Liver (tissue), 9 donors: ENCODE data around the gene SEMA4D. TPM values are rescaled to one million over a fixed set of nuclear protein-coding genes. Genes with fewer than 3 reads are reported as not detected.

Experiments
- DNase-seq: peaks from one replicate; pipeline ENCODE4 v3.0.0-alpha.2; 2017; ENCODE audit warnings: low spot score
- H3K27ac ChIP-seq, 2 donors: one replicate each; pipeline ENCODE4 v1.7.0; 2013; ENCODE audit warnings: inconsistent platforms in 2 of 2, low read length in 2 of 2, control low read depth in 1 of 2, low read depth in 1 of 2, mild to moderate bottlenecking in 1 of 2
- H3K27me3 ChIP-seq, 4 donors: one replicate each; pipeline versions ENCODE4 v1.6.1 to v1.7.0; 2013; ENCODE audit warnings: low read length in 3 of 4, inconsistent platforms in 1 of 4, mild to moderate bottlenecking in 1 of 4, moderate library complexity in 1 of 4; ENCODE audit not compliant: control insufficient read depth in 4 of 4, insufficient read depth in 4 of 4
- H3K36me3 ChIP-seq, 4 donors: one replicate each; pipeline versions ENCODE4 v1.6.1 to v1.7.0; 2013; ENCODE audit warnings: low read length in 3 of 4, mild to moderate bottlenecking in 3 of 4, low read depth in 1 of 4, moderate library complexity in 1 of 4; ENCODE audit not compliant: control insufficient read depth in 4 of 4, insufficient read depth in 3 of 4
- H3K4me1 ChIP-seq, 4 donors: one replicate each; pipeline versions ENCODE4 v1.6.1 to v1.7.0; 2013; ENCODE audit warnings: low read length in 3 of 4, mild to moderate bottlenecking in 3 of 4, moderate library complexity in 1 of 4; ENCODE audit not compliant: control insufficient read depth in 4 of 4, insufficient read depth in 4 of 4
- H3K4me3 ChIP-seq, 3 donors: one replicate each; pipeline versions ENCODE4 v1.6.1 to v1.7.0; 2013; ENCODE audit warnings: low read length in 3 of 3, control low read depth in 1 of 3, low read depth in 1 of 3, mild to moderate bottlenecking in 1 of 3
- H3K9ac ChIP-seq, 2 donors: one replicate each; pipeline ENCODE4 v1.7.0; 2013; ENCODE audit warnings: low read length in 2 of 2, mild to moderate bottlenecking in 2 of 2, moderate library complexity in 2 of 2, control low read depth in 1 of 2, low read depth in 1 of 2
- H3K9me3 ChIP-seq, 4 donors: one replicate each; pipeline versions ENCODE4 v1.6.1 to v1.7.0; 2013; ENCODE audit warnings: low read length in 3 of 4; ENCODE audit not compliant: control insufficient read depth in 4 of 4
- EGR1 ChIP-seq, 2 donors: IDR thresholded peaks; 2 replicates each; pipeline ENCODE4 v1.6.1; 2016 to 2018; ENCODE audit warnings: antibody characterized with exemption in 2 of 2, low read depth in 2 of 2
- FOXA1 ChIP-seq: IDR thresholded peaks from 2 replicates; pipeline ENCODE4 v1.6.1; 2016; ENCODE audit warnings: antibody characterized with exemption
- FOXA2 ChIP-seq: IDR thresholded peaks from 2 replicates; pipeline ENCODE4 v1.6.1; 2016; ENCODE audit warnings: antibody characterized with exemption
- GABPA ChIP-seq, 2 donors: IDR thresholded peaks in 1 of 2; conservative IDR thresholded peaks in 1 of 2; 2 replicates each; pipeline ENCODE4 v1.6.1; 2016; ENCODE audit warnings: antibody characterized with exemption in 2 of 2, mild to moderate bottlenecking in 1 of 2, moderate library complexity in 1 of 2
- HNF4A ChIP-seq, 2 donors: conservative IDR thresholded peaks; 2 replicates each; pipeline ENCODE4 v1.6.1; 2016; ENCODE audit warnings: antibody characterized with exemption in 2 of 2, mild to moderate bottlenecking in 2 of 2
- JUND ChIP-seq, 2 donors: IDR thresholded peaks; 2 replicates each; pipeline ENCODE4 v1.6.1; 2016; ENCODE audit warnings: antibody characterized with exemption in 2 of 2
- NR2F2 ChIP-seq: IDR thresholded peaks from 2 replicates; pipeline ENCODE4 v1.6.1; 2016; ENCODE audit warnings: antibody characterized with exemption
- RAD21 ChIP-seq, 2 donors: IDR thresholded peaks; 2 replicates each; pipeline ENCODE4 v1.6.1; 2016; ENCODE audit warnings: antibody characterized with exemption in 2 of 2, mild to moderate bottlenecking in 2 of 2
- RXRA ChIP-seq, 2 donors: IDR thresholded peaks; 2 replicates each; pipeline ENCODE4 v1.6.1; 2017 to 2018; ENCODE audit warnings: antibody characterized with exemption in 2 of 2, mild to moderate bottlenecking in 1 of 2
- SP1 ChIP-seq: IDR thresholded peaks from 2 replicates; pipeline ENCODE4 v1.6.1; 2018; ENCODE audit warnings: antibody characterized with exemption, mild to moderate bottlenecking
- TAF1 ChIP-seq: conservative IDR thresholded peaks from 2 replicates; pipeline ENCODE4 v1.6.1; 2016; ENCODE audit warnings: antibody characterized with exemption, mild to moderate bottlenecking
- YY1 ChIP-seq: IDR thresholded peaks from 2 replicates; pipeline ENCODE4 v1.6.1; 2016; ENCODE audit warnings: antibody characterized with exemption, mild to moderate bottlenecking
- WGBS: extraction: QIAGEN DNeasy Blood & Tissue Kit; methylation state at CpG from one replicate; pipeline ENCODE4 v1.1.7; 2013; 5-methylcytosine and 5-hydroxymethylcytosine counted together
- polyA plus RNA-seq, 2 donors: library from polyadenylated mRNA; stranded (reverse) in 1 of 2; unstranded in 1 of 2; fragments of 200-250 nt in 1 of 2; fragments of >200 nt in 1 of 2; fragmentation: Nextera tagmentation in 1 of 2; extraction: Ambion mirVana in 1 of 2; gene quantifications; one replicate each; pipeline versions ENCODE4 v1.2.1 to v1.2.3, GENCODE V29; 2013 to 2015
- total RNA-seq, 2 donors: library from RNA; depleted of rRNA; stranded (reverse); fragments of >200 nt; gene quantifications; one replicate each; pipeline ENCODE4 v1.2.3, GENCODE V29; 2014
- TF ChIP-seq, protein P1 (sequence below): IDR thresholded peaks from 2 replicates; pipeline ENCODE4 v1.6.1; 2016; ENCODE audit warnings: antibody characterized with exemption
- TF ChIP-seq, protein P2 (sequence below): fragments of 150-350 bp; IDR thresholded peaks from 2 replicates; pipeline ENCODE4 v1.5.1; 2017; ENCODE audit warnings: improper control_type of control experiment, low read depth, low read length; ENCODE audit not compliant: missing input control
- TF ChIP-seq, protein P3 (sequence below): IDR thresholded peaks from 2 replicates; pipeline ENCODE4 v1.6.1; 2016; ENCODE audit warnings: antibody characterized with exemption
- TF ChIP-seq, protein P4 (sequence below): IDR thresholded peaks from 2 replicates; pipeline ENCODE4 v1.6.1; 2016; ENCODE audit warnings: antibody characterized with exemption, mild to moderate bottlenecking
- donor health status: healthy.
- donor health status: healthy.
- donor health status: healthy.
- donor health status: healthy.
- donor health status: healthy.

Gene SEMA4D
- total and polyA plus RNA-seq, 4 donors: 1.4 to 12.0 (median 4.1) TPM

DNA sequence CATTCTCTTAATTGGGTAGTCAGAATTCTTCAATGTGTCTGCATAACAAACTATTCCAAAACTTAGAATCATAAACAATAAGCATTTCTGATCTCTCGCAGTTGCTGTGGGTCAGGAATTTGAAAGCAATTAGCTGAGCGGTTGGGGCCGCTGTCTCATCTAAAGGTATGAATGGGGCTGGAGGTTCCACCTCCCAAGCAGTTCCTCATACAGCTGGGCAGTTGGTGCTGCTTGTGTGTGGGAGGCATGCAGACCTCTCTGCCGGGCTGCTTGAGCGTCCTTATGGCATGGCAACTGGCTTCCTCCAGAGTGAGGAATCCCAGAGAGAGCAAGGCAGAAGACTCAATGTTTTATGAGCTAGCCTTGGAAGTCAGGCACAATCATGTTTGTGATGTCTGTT is 30.2 kb upstream of the SEMA4D start:
- Histone ChIP-seq H3K4me1 (no peaks in the 10 kb centered on the region), H3K36me3 (no peaks in the 10 kb centered on the region), H3K4me3 (no peak overlapping the region), H3K27ac (no peak overlapping the region), H3K27me3 (no peaks in the 10 kb centered on the region), H3K9me3 (no peaks in the 10 kb centered on the region), H3K9ac (no peak overlapping the region)
- no peak for TF ChIP-seq FOXA1
- TF ChIP-seq YY1: no peak
- no peak for TF ChIP-seq RXRA (IDR thresholded peaks at IDR 0.05)
- TF ChIP-seq TAF1: no peak
- TF ChIP-seq, protein P1, sequence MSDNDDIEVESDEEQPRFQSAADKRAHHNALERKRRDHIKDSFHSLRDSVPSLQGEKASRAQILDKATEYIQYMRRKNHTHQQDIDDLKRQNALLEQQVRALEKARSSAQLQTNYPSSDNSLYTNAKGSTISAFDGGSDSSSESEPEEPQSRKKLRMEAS: no peak
- TF ChIP-seq RAD21 (IDR thresholded peaks at IDR 0.05): no peak
- no peak for TF ChIP-seq HNF4A (conservative IDR thresholded peaks at IDR 0.05)
- TF ChIP-seq EGR1 (IDR thresholded peaks at IDR 0.05; ENCODE audit: low read depth in 2 of 2): no peak
- TF ChIP-seq SP1: no peak
- TF ChIP-seq NR2F2: no peak
- TF ChIP-seq, protein P2, sequence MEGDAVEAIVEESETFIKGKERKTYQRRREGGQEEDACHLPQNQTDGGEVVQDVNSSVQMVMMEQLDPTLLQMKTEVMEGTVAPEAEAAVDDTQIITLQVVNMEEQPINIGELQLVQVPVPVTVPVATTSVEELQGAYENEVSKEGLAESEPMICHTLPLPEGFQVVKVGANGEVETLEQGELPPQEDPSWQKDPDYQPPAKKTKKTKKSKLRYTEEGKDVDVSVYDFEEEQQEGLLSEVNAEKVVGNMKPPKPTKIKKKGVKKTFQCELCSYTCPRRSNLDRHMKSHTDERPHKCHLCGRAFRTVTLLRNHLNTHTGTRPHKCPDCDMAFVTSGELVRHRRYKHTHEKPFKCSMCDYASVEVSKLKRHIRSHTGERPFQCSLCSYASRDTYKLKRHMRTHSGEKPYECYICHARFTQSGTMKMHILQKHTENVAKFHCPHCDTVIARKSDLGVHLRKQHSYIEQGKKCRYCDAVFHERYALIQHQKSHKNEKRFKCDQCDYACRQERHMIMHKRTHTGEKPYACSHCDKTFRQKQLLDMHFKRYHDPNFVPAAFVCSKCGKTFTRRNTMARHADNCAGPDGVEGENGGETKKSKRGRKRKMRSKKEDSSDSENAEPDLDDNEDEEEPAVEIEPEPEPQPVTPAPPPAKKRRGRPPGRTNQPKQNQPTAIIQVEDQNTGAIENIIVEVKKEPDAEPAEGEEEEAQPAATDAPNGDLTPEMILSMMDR: no peak
- WGBS: 93% methylated on average over 5 of the region's 5 CpGs
- no peak for DNase-seq

DNA sequence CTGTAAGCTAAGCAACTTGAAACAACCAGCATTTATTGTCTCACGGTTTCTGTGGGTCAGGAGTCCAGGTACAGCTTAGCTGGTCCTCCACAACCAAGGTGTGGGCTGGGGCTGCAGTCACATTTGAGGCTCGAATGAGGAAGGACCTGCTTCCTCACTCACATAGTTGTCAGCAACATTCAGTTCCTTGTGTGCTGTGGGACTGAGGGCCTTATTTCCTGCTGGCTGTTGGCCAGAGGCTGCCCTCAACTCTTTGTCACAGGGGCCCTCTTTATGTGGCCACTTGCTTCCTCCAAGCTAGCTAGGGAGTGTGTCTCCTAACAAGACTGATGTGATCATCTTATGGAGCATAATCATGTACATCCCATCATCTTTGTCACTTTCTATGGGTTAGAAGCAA is 29.2 kb upstream of the SEMA4D start:
- no peak for DNase-seq
- Histone ChIP-seq H3K4me1 (peaks cover 0 to 3% (median 0%) of the 10 kb centered on the region in 4 donors), H3K9me3 (no peaks in the 10 kb centered on the region), H3K27me3 (no peaks in the 10 kb centered on the region), H3K9ac (no peak overlapping the region), H3K36me3 (no peaks in the 10 kb centered on the region), H3K4me3 (no peak overlapping the region), H3K27ac (no peak overlapping the region)
- WGBS: 77% methylated on average over 2 of the region's 2 CpGs
- TF ChIP-seq RAD21 (IDR thresholded peaks at IDR 0.05): no peak
- no peak for TF ChIP-seq HNF4A (conservative IDR thresholded peaks at IDR 0.05)
- TF ChIP-seq, protein P3, sequence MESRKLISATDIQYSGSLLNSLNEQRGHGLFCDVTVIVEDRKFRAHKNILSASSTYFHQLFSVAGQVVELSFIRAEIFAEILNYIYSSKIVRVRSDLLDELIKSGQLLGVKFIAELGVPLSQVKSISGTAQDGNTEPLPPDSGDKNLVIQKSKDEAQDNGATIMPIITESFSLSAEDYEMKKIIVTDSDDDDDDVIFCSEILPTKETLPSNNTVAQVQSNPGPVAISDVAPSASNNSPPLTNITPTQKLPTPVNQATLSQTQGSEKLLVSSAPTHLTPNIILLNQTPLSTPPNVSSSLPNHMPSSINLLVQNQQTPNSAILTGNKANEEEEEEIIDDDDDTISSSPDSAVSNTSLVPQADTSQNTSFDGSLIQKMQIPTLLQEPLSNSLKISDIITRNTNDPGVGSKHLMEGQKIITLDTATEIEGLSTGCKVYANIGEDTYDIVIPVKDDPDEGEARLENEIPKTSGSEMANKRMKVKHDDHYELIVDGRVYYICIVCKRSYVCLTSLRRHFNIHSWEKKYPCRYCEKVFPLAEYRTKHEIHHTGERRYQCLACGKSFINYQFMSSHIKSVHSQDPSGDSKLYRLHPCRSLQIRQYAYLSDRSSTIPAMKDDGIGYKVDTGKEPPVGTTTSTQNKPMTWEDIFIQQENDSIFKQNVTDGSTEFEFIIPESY: no peak
- no peak for TF ChIP-seq FOXA1
- TF ChIP-seq, protein P4, sequence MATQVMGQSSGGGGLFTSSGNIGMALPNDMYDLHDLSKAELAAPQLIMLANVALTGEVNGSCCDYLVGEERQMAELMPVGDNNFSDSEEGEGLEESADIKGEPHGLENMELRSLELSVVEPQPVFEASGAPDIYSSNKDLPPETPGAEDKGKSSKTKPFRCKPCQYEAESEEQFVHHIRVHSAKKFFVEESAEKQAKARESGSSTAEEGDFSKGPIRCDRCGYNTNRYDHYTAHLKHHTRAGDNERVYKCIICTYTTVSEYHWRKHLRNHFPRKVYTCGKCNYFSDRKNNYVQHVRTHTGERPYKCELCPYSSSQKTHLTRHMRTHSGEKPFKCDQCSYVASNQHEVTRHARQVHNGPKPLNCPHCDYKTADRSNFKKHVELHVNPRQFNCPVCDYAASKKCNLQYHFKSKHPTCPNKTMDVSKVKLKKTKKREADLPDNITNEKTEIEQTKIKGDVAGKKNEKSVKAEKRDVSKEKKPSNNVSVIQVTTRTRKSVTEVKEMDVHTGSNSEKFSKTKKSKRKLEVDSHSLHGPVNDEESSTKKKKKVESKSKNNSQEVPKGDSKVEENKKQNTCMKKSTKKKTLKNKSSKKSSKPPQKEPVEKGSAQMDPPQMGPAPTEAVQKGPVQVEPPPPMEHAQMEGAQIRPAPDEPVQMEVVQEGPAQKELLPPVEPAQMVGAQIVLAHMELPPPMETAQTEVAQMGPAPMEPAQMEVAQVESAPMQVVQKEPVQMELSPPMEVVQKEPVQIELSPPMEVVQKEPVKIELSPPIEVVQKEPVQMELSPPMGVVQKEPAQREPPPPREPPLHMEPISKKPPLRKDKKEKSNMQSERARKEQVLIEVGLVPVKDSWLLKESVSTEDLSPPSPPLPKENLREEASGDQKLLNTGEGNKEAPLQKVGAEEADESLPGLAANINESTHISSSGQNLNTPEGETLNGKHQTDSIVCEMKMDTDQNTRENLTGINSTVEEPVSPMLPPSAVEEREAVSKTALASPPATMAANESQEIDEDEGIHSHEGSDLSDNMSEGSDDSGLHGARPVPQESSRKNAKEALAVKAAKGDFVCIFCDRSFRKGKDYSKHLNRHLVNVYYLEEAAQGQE: no peak
- TF ChIP-seq EGR1 (IDR thresholded peaks at IDR 0.05; ENCODE audit: low read depth in 2 of 2): no peak
- no peak for TF ChIP-seq TAF1
- no peak for TF ChIP-seq GABPA (IDR thresholded peaks at IDR 0.05 in 1 of 2, conservative IDR thresholded peaks at IDR 0.05 in 1 of 2)
- no peak for TF ChIP-seq SP1
- TF ChIP-seq NR2F2: no peak
- TF ChIP-seq, protein P2: no peak
- no peak for TF ChIP-seq JUND (IDR thresholded peaks at IDR 0.05)
- no peak for TF ChIP-seq FOXA2
- TF ChIP-seq YY1: no peak
